ENCODE data around the gene MCCD1. TPM values are rescaled to one million over a fixed set of nuclear protein-coding genes. Genes with fewer than 3 reads are reported as not detected.

Gene MCCD1
- polyA plus RNA-seq, 4 donors, result not detected

- DNase-seq (no peak), FAIRE-seq (no peak)
- Histone ChIP-seq H3K27ac (ENCODE audit: low read depth in 1 of 3, low read length in 2 of 3) (no peak overlapping the region), H3K27me3 (ENCODE audit: control insufficient read depth in 3 of 3, insufficient read depth in 3 of 3, low read length in 3 of 3) (no peaks in the 10 kb centered on the region), H3K36me3 (ENCODE audit: control insufficient read depth in 3 of 3, insufficient read depth in 2 of 3, low read depth in 1 of 3, low read length in 3 of 3) (peaks cover 49 to 68% (median 50%) of the 10 kb centered on the region in 3 donors), H3K4me3 (ENCODE audit: low read depth in 1 of 3, low read length in 3 of 3) (no peak overlapping the region), H3K4me1 (ENCODE audit: control insufficient read depth in 3 of 3, insufficient read depth in 2 of 3, low read depth in 1 of 3, low read length in 2 of 3) (peaks cover 0 to 7% (median 0%) of the 10 kb centered on the region in 3 donors), H3K9me3 (ENCODE audit: control insufficient read depth in 2 of 2, insufficient read depth in 1 of 2, low read depth in 1 of 2, low read length in 1 of 2) (no peaks in the 10 kb centered on the region)
- WGBS, 3 donors, result 59 to 62% (median 62%) methylated on average over 9 of the region's 9 CpGs
Observed at GRCh38 chr6:31532644-31533454, 4.1 kb downstream of the MCCD1 start.

GRCh38 chr6:31533455-31533841 is 4.7 kb downstream of the MCCD1 start:
- H3K27ac ChIP-seq (ENCODE audit: low read depth in 1 of 3, low read length in 2 of 3), result no peak overlapping the region
- FAIRE-seq (no peak), DNase-seq (no peak)
- H3K4me1 ChIP-seq (ENCODE audit: control insufficient read depth in 3 of 3, insufficient read depth in 2 of 3, low read depth in 1 of 3, low read length in 2 of 3), result peaks cover 0 to 7% (median 0%) of the 10 kb centered on the region in 3 donors
- H3K4me3 ChIP-seq (ENCODE audit: low read depth in 1 of 3, low read length in 3 of 3), result no peak overlapping the region
- H3K36me3 ChIP-seq (ENCODE audit: control insufficient read depth in 3 of 3, insufficient read depth in 2 of 3, low read depth in 1 of 3, low read length in 3 of 3), result peaks cover 49 to 72% (median 51%) of the 10 kb centered on the region in 3 donors
- H3K9me3 ChIP-seq (ENCODE audit: control insufficient read depth in 2 of 2, insufficient read depth in 1 of 2, low read depth in 1 of 2, low read length in 1 of 2), result no peaks in the 10 kb centered on the region
- WGBS, 3 donors, result 67 to 74% (median 69%) methylated on average over 1 of the region's 1 CpG
- H3K27me3 ChIP-seq (ENCODE audit: control insufficient read depth in 3 of 3, insufficient read depth in 3 of 3, low read length in 3 of 3), result no peaks in the 10 kb centered on the region

GRCh38 chr6:31534011-31534410 is 5.2 kb downstream of the MCCD1 start:
- no peak for FAIRE-seq
- H3K36me3 ChIP-seq (ENCODE audit: control insufficient read depth in 3 of 3, insufficient read depth in 2 of 3, low read depth in 1 of 3, low read length in 3 of 3), result peaks cover 49 to 73% (median 54%) of the 10 kb centered on the region in 3 donors
- H3K9me3 ChIP-seq (ENCODE audit: control insufficient read depth in 2 of 2, insufficient read depth in 1 of 2, low read depth in 1 of 2, low read length in 1 of 2), result no peaks in the 10 kb centered on the region

GRCh38 chr6:31534521-31535040 is 5.8 kb downstream of the MCCD1 start:
- no peaks in the 10 kb centered on the region for H3K9me3 ChIP-seq (ENCODE audit: control insufficient read depth in 2 of 2, insufficient read depth in 1 of 2, low read depth in 1 of 2, low read length in 1 of 2)
- no peak overlapping the region for H3K4me3 ChIP-seq (ENCODE audit: low read depth in 1 of 3, low read length in 3 of 3)
- DNase-seq, result no peak
- peaks cover 51 to 74% (median 56%) of the 10 kb centered on the region in 3 donors for H3K36me3 ChIP-seq (ENCODE audit: control insufficient read depth in 3 of 3, insufficient read depth in 2 of 3, low read depth in 1 of 3, low read length in 3 of 3)
- H3K27me3 ChIP-seq (ENCODE audit: control insufficient read depth in 3 of 3, insufficient read depth in 3 of 3, low read length in 3 of 3), result no peaks in the 10 kb centered on the region
- FAIRE-seq, result no peak
- WGBS, 3 donors, result 90 to 91% (median 90%) methylated on average over 24 of the region's 24 CpGs
- no peak overlapping the region for H3K27ac ChIP-seq (ENCODE audit: low read depth in 1 of 3, low read length in 2 of 3)
- H3K4me1 ChIP-seq (ENCODE audit: control insufficient read depth in 3 of 3, insufficient read depth in 2 of 3, low read depth in 1 of 3, low read length in 2 of 3), result peaks cover 0 to 11% (median 0%) of the 10 kb centered on the region in 3 donors

More at GRCh38 chr6:31534011-31534410, 5.2 kb downstream of the MCCD1 start:
- WGBS, 3 donors, result 88 to 94% (median 92%) methylated on average over 6 of the region's 6 CpGs
- no peak for DNase-seq
- Histone ChIP-seq H3K27me3 (ENCODE audit: control insufficient read depth in 3 of 3, insufficient read depth in 3 of 3, low read length in 3 of 3) (no peaks in the 10 kb centered on the region), H3K27ac (ENCODE audit: low read depth in 1 of 3, low read length in 2 of 3) (no peak overlapping the region), H3K4me3 (ENCODE audit: low read depth in 1 of 3, low read length in 3 of 3) (no peak overlapping the region), H3K4me1 (ENCODE audit: control insufficient read depth in 3 of 3, insufficient read depth in 2 of 3, low read depth in 1 of 3, low read length in 2 of 3) (peaks cover 0 to 9% (median 0%) of the 10 kb centered on the region in 3 donors)

GRCh38 chr6:31535538-31536324 is 7.0 kb downstream of the MCCD1 start:
- H3K36me3 ChIP-seq (ENCODE audit: control insufficient read depth in 3 of 3, insufficient read depth in 2 of 3, low read depth in 1 of 3, low read length in 3 of 3), result peaks cover 53 to 71% (median 53%) of the 10 kb centered on the region in 3 donors
- no peak overlapping the region for H3K4me3 ChIP-seq (ENCODE audit: low read depth in 1 of 3, low read length in 3 of 3)
- H3K27ac ChIP-seq (ENCODE audit: low read depth in 1 of 3, low read length in 2 of 3), result no peak overlapping the region
- no peaks in the 10 kb centered on the region for H3K9me3 ChIP-seq (ENCODE audit: control insufficient read depth in 2 of 2, insufficient read depth in 1 of 2, low read depth in 1 of 2, low read length in 1 of 2)
- FAIRE-seq (no peak), DNase-seq (no peak)
- no peaks in the 10 kb centered on the region for H3K27me3 ChIP-seq (ENCODE audit: control insufficient read depth in 3 of 3, insufficient read depth in 3 of 3, low read length in 3 of 3)
- WGBS, 3 donors, result 26 to 36% (median 27%) methylated on average over 2 of the region's 2 CpGs
- H3K4me1 ChIP-seq (ENCODE audit: control insufficient read depth in 3 of 3, insufficient read depth in 2 of 3, low read depth in 1 of 3, low read length in 2 of 3), result peaks cover 0 to 17% (median 4%) of the 10 kb centered on the region in 3 donors

GRCh38 chr6:31538805-31539400 is 10.1 kb downstream of the MCCD1 start:
- peak overlapping the region in 1 of 3 donors; percentile 82 for H3K4me3 ChIP-seq (ENCODE audit: low read depth in 1 of 3, low read length in 3 of 3)
- H3K27ac ChIP-seq (ENCODE audit: low read depth in 1 of 3, low read length in 2 of 3), result no peak overlapping the region
- DNase-seq (no peak), FAIRE-seq (no peak)
- H3K4me1 ChIP-seq (ENCODE audit: control insufficient read depth in 3 of 3, insufficient read depth in 2 of 3, low read depth in 1 of 3, low read length in 2 of 3), result peaks cover 0 to 23% (median 4%) of the 10 kb centered on the region in 3 donors
- 26 to 53% (median 31%) methylated on average over 6 of the region's 6 CpGs for WGBS, 3 donors
- H3K9me3 ChIP-seq (ENCODE audit: control insufficient read depth in 2 of 2, insufficient read depth in 1 of 2, low read depth in 1 of 2, low read length in 1 of 2), result no peaks in the 10 kb centered on the region
- peaks cover 31 to 52% (median 33%) of the 10 kb centered on the region in 3 donors for H3K36me3 ChIP-seq (ENCODE audit: control insufficient read depth in 3 of 3, insufficient read depth in 2 of 3, low read depth in 1 of 3, low read length in 3 of 3)
- no peaks in the 10 kb centered on the region for H3K27me3 ChIP-seq (ENCODE audit: control insufficient read depth in 3 of 3, insufficient read depth in 3 of 3, low read length in 3 of 3)

- peaks cover 16 to 36% (median 19%) of the 10 kb centered on the region in 3 donors for H3K36me3 ChIP-seq (ENCODE audit: control insufficient read depth in 3 of 3, insufficient read depth in 2 of 3, low read depth in 1 of 3, low read length in 3 of 3)
- H3K4me3 ChIP-seq (ENCODE audit: low read depth in 1 of 3, low read length in 3 of 3), result peak overlapping the region; percentile 37 to 86 (median 82)
- no peaks in the 10 kb centered on the region for H3K27me3 ChIP-seq (ENCODE audit: control insufficient read depth in 3 of 3, insufficient read depth in 3 of 3, low read length in 3 of 3)
- H3K4me1 ChIP-seq (ENCODE audit: control insufficient read depth in 3 of 3, insufficient read depth in 2 of 3, low read depth in 1 of 3, low read length in 2 of 3), result peaks cover 0 to 23% (median 4%) of the 10 kb centered on the region in 3 donors
- H3K27ac ChIP-seq (ENCODE audit: low read depth in 1 of 3, low read length in 2 of 3), result peak overlapping the region; percentile 92 to 94 (median 92)
- FAIRE-seq, result no peak
- H3K9me3 ChIP-seq (ENCODE audit: control insufficient read depth in 2 of 2, insufficient read depth in 1 of 2, low read depth in 1 of 2, low read length in 1 of 2), result no peaks in the 10 kb centered on the region
- no peak for DNase-seq
- 4 to 8% (median 6%) methylated on average over 4 of the region's 4 CpGs for WGBS, 3 donors
Observed at GRCh38 chr6:31540640-31541039, 11.9 kb downstream of the MCCD1 start.

Measured in small intestine (tissue), 7 donors.